ENCODE results near the gene CAMK2G.

Gene CAMK2G

GRCh38 chr10:73808021-73808815 lies 66.1 kb downstream of the CAMK2G start:
- TF ChIP-seq, protein P1, sequence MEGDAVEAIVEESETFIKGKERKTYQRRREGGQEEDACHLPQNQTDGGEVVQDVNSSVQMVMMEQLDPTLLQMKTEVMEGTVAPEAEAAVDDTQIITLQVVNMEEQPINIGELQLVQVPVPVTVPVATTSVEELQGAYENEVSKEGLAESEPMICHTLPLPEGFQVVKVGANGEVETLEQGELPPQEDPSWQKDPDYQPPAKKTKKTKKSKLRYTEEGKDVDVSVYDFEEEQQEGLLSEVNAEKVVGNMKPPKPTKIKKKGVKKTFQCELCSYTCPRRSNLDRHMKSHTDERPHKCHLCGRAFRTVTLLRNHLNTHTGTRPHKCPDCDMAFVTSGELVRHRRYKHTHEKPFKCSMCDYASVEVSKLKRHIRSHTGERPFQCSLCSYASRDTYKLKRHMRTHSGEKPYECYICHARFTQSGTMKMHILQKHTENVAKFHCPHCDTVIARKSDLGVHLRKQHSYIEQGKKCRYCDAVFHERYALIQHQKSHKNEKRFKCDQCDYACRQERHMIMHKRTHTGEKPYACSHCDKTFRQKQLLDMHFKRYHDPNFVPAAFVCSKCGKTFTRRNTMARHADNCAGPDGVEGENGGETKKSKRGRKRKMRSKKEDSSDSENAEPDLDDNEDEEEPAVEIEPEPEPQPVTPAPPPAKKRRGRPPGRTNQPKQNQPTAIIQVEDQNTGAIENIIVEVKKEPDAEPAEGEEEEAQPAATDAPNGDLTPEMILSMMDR (IDR thresholded peaks at IDR 0.05; ENCODE audit: low read depth, low read length, missing control alignments), result no peak
- H3K4me3 ChIP-seq (replicated peaks; ENCODE audit: low read depth, low read length), result no peak overlapping the region
- DNase-seq (ENCODE audit: extremely low read depth, low read depth), result no peak

GRCh38 chr10:73807471-73807870 lies 66.9 kb downstream of the CAMK2G start:
- no peak for DNase-seq (ENCODE audit: extremely low read depth, low read depth)

DNA sequence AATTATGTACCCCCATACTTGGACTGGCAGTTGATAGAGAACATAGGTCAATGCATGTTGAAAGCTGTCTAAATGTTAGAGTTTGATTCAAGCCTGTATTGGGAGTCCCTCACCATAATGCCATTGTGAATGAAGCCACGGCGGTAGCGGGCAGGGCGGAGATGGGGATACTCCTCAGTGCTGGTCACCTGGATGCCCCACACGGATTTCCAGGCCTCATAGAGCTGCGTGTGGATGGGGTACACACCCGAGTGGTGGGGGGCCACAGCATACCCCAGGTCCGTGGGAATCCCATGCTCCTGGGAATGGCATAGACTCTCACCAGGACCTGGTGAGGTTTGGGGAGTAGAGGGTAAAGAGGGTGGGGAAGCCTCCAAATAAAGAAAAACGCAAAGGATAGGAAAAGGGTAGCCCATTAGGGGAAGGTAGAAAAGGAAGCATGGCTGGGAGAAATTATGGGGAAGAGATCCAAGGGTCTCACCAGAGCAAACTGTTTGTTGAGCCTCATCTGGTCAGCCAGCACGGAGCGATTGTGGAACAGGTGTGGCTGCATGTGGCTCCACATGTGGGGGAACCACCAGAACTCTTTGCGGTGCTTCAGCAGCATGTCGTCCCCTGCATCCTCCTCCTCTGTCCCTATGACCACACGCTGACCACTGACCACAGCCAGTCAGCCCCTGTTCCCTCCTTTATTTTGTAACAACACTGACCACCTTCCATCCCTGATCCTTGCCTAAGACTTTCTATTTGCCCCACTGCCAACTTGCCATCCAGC lies 68.0 kb downstream of the CAMK2G start:
- TF ChIP-seq, protein P1 (IDR thresholded peaks at IDR 0.05; ENCODE audit: low read depth, low read length, missing control alignments), result no peak
- no peak for DNase-seq (ENCODE audit: extremely low read depth, low read depth)
- H3K4me3 ChIP-seq (replicated peaks; ENCODE audit: low read depth, low read length), result no peak overlapping the region

More at GRCh38 chr10:73807471-73807870, 66.9 kb downstream of the CAMK2G start:
- TF ChIP-seq, protein P1 (IDR thresholded peaks at IDR 0.05; ENCODE audit: low read depth, low read length, missing control alignments), result no peak
- no peak overlapping the region for H3K4me3 ChIP-seq (replicated peaks; ENCODE audit: low read depth, low read length)

DNA sequence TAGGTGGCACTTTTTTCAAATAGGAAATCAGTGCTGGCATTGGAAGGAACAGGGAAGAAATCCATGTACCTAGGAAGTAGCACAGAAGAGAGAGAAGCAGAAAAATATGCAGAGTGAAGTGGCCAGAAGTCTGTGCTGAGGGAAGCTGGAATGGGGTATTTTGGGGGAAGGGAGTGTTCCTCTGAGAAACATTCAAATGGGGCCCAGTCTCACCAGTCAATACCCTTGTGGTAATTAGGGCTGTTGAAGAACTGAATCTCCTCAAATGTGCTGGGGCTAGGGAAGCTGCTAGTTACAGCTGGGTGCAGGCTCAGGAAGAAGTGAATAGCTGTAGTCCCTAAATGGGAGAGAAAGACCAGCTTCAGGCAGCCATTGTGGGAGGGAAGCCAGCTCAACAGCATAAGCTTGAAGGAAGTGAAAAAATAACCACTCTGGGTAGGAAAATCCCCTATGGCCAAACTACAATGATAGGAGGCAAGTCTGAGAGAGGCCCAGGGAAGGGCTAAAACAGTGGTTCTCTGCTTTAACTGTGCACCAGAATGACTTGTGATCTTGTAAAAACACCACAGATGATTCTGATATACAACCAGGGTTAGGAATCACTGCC lies 70.6 kb downstream of the CAMK2G start:
- no peak for DNase-seq (ENCODE audit: extremely low read depth, low read depth)
- TF ChIP-seq, protein P1 (IDR thresholded peaks at IDR 0.05; ENCODE audit: low read depth, low read length, missing control alignments), result no peak
- no peak overlapping the region for H3K4me3 ChIP-seq (replicated peaks; ENCODE audit: low read depth, low read length)

DNA sequence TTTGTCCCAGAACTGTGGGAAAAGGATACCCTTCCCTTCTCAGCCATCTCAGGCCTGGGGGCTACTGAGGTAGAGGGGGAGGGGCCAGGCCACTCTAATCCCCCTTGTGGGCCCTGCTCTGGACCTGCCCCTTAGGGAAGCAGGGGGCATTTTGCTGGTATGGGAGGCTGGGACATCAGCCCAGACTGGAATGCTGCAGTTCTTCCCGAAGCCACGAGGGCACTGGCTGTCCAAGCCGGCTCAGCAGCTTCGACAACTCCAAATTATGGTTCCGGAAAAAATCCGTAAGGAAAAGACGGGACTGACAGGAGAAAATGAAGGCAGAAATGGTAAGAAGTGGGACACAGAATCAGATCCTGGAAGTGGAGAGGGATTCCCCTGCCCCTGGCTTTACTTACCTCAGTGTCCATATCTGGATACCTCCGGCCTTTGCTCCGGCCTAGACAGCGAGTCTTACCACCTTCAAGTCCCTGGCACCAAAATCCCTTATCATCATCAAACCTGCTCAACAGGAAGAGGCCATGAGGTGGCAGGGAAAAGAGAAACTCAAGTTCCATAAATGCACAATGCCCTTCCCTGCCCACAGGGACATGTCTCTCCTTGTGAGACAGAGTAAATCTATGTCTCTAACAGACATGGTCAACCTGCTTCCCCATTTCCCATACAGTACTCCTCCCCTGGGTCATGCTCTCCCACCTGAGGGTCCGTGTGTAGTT lies 71.9 kb downstream of the CAMK2G start:
- TF ChIP-seq, protein P1 (IDR thresholded peaks at IDR 0.05; ENCODE audit: low read depth, low read length, missing control alignments), result no peak
- no peak for DNase-seq (ENCODE audit: extremely low read depth, low read depth)
- no peak overlapping the region for H3K4me3 ChIP-seq (replicated peaks; ENCODE audit: low read depth, low read length)

GRCh38 chr10:73801253-73801590 lies 73.1 kb downstream of the CAMK2G start:
- DNase-seq (ENCODE audit: extremely low read depth, low read depth), result no peak
- TF ChIP-seq, protein P1 (IDR thresholded peaks at IDR 0.05; ENCODE audit: low read depth, low read length, missing control alignments), result no peak
- H3K4me3 ChIP-seq (replicated peaks; ENCODE audit: low read depth, low read length), result no peak overlapping the region

All from HFF-Myc (cell line).